Measurements from ENCODE around the gene DKK2.

- TF ChIP-seq, protein P1, sequence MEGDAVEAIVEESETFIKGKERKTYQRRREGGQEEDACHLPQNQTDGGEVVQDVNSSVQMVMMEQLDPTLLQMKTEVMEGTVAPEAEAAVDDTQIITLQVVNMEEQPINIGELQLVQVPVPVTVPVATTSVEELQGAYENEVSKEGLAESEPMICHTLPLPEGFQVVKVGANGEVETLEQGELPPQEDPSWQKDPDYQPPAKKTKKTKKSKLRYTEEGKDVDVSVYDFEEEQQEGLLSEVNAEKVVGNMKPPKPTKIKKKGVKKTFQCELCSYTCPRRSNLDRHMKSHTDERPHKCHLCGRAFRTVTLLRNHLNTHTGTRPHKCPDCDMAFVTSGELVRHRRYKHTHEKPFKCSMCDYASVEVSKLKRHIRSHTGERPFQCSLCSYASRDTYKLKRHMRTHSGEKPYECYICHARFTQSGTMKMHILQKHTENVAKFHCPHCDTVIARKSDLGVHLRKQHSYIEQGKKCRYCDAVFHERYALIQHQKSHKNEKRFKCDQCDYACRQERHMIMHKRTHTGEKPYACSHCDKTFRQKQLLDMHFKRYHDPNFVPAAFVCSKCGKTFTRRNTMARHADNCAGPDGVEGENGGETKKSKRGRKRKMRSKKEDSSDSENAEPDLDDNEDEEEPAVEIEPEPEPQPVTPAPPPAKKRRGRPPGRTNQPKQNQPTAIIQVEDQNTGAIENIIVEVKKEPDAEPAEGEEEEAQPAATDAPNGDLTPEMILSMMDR (CRISPR knock-in tag; IDR thresholded peaks at IDR 0.05), result no peak
- TF ChIP-seq KDM5B (CRISPR knock-in tag; IDR thresholded peaks at IDR 0.05; ENCODE audit: borderline replicate concordance) (no peak), TCF12 (IDR thresholded peaks at IDR 0.05) (no peak), TCF12 (CRISPR knock-in tag; IDR thresholded peaks at IDR 0.05) (no peak), ZXDC (CRISPR knock-in tag; IDR thresholded peaks at IDR 0.05) (no peak), SNAPC5 (CRISPR knock-in tag; IDR thresholded peaks at IDR 0.05; ENCODE audit: borderline replicate concordance) (no peak)
- TF ChIP-seq, protein P2, sequence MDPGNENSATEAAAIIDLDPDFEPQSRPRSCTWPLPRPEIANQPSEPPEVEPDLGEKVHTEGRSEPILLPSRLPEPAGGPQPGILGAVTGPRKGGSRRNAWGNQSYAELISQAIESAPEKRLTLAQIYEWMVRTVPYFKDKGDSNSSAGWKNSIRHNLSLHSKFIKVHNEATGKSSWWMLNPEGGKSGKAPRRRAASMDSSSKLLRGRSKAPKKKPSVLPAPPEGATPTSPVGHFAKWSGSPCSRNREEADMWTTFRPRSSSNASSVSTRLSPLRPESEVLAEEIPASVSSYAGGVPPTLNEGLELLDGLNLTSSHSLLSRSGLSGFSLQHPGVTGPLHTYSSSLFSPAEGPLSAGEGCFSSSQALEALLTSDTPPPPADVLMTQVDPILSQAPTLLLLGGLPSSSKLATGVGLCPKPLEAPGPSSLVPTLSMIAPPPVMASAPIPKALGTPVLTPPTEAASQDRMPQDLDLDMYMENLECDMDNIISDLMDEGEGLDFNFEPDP (CRISPR knock-in tag; conservative IDR thresholded peaks at IDR 0.05), result no peak
Observed at GRCh38 chr4:106892786-106893185, 143.3 kb downstream of the DKK2 start.
